Right lobe of liver (tissue), 4 donors: Measurements from ENCODE around the gene TIA1.
"Not testable (repeated sequence)": the region's sequence is repeated elsewhere in the genome, so short reads cannot be mapped to it uniquely, and the experiment has no call there.

Source experiments
- POLR2A ChIP-seq: fragments of 450-650 bp; IDR thresholded peaks from one replicate; pipeline ENCODE4 v1.6.1; 2017; ENCODE audit warnings: antibody characterized with exemption, mild to moderate bottlenecking
- TF ChIP-seq, protein P1 (sequence below), 4 donors: fragments of 200-600 bp in 3 of 4; fragments of 450-650 bp in 1 of 4; IDR thresholded peaks; one replicate each; pipeline versions ENCODE4 v1.5.1 to v1.8.0; 2016 to 2022; ENCODE audit warnings: antibody characterized with exemption in 4 of 4, mild to moderate bottlenecking in 2 of 4
- donor health status: DM: no; HTN: no; CAD: no.
- donor health status: DM: no; HTN: no; CAD: no.
- donor health status: DM: no; HTN: yes; CAD: no.

DNA sequence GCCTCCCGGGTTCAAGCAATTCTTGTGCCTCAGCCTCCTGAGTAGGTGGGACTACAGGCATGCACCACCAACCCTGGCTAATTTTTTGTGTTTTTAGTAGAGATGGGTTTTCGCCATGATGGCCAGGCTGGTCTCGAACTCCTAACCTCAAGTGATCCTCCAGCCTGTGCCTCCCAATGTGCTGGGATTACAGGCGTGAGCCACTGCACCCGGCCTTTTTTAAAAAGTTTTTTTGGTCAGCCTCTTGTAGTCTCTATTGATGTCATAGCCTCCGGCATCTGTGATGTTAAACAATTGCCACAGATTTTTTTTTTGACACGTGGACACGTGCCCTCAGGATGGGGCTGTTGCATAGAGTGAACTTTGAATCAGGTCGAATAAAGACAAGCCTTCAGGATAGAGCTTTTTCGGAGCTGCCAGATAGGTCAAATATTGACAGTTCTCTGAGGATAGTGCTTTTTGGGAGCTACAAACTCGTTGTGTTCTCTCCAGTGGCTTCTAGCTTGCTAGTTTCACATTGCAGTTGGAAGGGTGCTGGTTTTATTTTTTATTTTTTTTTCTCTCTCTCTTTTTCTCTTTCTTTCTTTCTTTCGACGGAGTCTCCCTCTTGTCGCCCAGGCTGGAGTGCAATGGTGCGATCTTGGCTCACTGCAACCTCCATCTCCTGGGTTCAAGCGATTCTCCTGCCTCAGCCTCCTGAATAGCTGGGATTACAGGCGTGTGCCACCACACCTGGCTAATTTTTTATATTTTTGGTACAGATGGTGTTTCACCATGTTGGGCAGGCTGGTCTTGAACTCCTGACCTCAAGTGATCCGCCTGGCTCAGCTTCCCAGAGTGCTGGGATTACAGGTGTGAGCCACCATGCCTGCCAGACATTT, 21.2 kb upstream of the TIA1 start:
- TF ChIP-seq, protein P1, sequence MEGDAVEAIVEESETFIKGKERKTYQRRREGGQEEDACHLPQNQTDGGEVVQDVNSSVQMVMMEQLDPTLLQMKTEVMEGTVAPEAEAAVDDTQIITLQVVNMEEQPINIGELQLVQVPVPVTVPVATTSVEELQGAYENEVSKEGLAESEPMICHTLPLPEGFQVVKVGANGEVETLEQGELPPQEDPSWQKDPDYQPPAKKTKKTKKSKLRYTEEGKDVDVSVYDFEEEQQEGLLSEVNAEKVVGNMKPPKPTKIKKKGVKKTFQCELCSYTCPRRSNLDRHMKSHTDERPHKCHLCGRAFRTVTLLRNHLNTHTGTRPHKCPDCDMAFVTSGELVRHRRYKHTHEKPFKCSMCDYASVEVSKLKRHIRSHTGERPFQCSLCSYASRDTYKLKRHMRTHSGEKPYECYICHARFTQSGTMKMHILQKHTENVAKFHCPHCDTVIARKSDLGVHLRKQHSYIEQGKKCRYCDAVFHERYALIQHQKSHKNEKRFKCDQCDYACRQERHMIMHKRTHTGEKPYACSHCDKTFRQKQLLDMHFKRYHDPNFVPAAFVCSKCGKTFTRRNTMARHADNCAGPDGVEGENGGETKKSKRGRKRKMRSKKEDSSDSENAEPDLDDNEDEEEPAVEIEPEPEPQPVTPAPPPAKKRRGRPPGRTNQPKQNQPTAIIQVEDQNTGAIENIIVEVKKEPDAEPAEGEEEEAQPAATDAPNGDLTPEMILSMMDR (IDR thresholded peaks at IDR 0.05): peak in 2 of 4 donors; percentile 6 to 12
- not testable (repeated sequence) for TF ChIP-seq POLR2A
